K562 (cell line): ENCODE measurements around the gene SLC32A1. TPM values are rescaled to one million over a fixed set of nuclear protein-coding genes. Genes with fewer than 3 reads are reported as not detected.

ENCODE experiments used
- ATAC-seq: fragments of 200-7000 bp; cut with Tn5 transposase; 3 replicates; pipeline ENCODE4 v1.9.1; 2020; ENCODE audit warnings: moderate library complexity
- BruUV-seq: library from RNA; stranded (reverse); fragments of 400-500 nt; replicated peaks from 2 replicates; lab custom pipeline; 2021; lab: Mats Ljungman, UMichigan
- CTCF ChIA-PET: fragments of 300-600 bp; formaldehyde crosslinking; extraction: SDS; loops from one replicate; lab custom pipeline; 2021; ENCODE audit warnings: low intra/inter-chr PET ratio; lab: Yijun Ruan, JAX
- POLR2A ChIA-PET: fragments of 300-600, 350-650 bp; sonication (Branson Sonifier 250); formaldehyde crosslinking; extraction: SDS; loops from one replicate; lab custom pipeline; 2021; ENCODE audit warnings: antibody characterized with exemption, inconsistent platforms; lab: Yijun Ruan, JAX
- DNase-seq, 4 experiments: peaks; one replicate each; pipeline versions ENCODE4 v3.0.0 to v3.0.0-alpha.2; 2011 to 2018; ENCODE audit warnings: low spot score in 3 of 4, mixed read lengths in 3 of 4; ENCODE audit errors: extremely low read depth in 1 of 4
- FAIRE-seq: peaks from 2 replicates; lab custom pipeline; 2011; peaks lifted over from hg19 to GRCh38; lab: Jason Lieb, UNC
- H2AFZ ChIP-seq: 2 replicates; pipeline ENCODE4 v1.6.0; 2011; ENCODE audit warnings: low read depth, low read length, control low read depth, inconsistent platforms
- H3K27ac ChIP-seq: fragments of 200-600 bp; 3 replicates; pipeline ENCODE4 v1.8.0; 2011; ENCODE audit warnings: low read depth, mild to moderate bottlenecking, control low read depth, inconsistent platforms, low read length, moderate library complexity, mixed read lengths; ENCODE audit errors: extremely low read depth
- H3K27me3 ChIP-seq, 2 experiments: fragments of 300-600 bp in 1 of 2; 2 replicates in 1 of 2; 3 replicates in 1 of 2; pipeline versions ENCODE4 v1.6.0 to v1.8.0; 2011; ENCODE audit warnings: inconsistent platforms in 2 of 2, low read length in 2 of 2, mild to moderate bottlenecking in 1 of 2, mixed read lengths in 1 of 2, moderate library complexity in 1 of 2; ENCODE audit not compliant: control insufficient read depth in 2 of 2, insufficient read depth in 2 of 2
- H3K36me3 ChIP-seq: fragments of 300-600 bp; 3 replicates; pipeline ENCODE4 v1.8.0; 2011; ENCODE audit warnings: mild to moderate bottlenecking, low read length, inconsistent platforms; ENCODE audit not compliant: control insufficient read depth, insufficient read depth
- H3K4me1 ChIP-seq, 2 experiments: fragments of 200-600 bp in 1 of 2; replicated peaks in 1 of 2; 2 replicates in 1 of 2; 3 replicates in 1 of 2; pipeline versions ENCODE4 v1.5.1 to v1.8.0; 2011; ENCODE audit warnings: inconsistent platforms in 2 of 2, low read length in 2 of 2, mild to moderate bottlenecking in 1 of 2, mixed read lengths in 1 of 2, moderate library complexity in 1 of 2; ENCODE audit not compliant: control insufficient read depth in 2 of 2, insufficient read depth in 2 of 2
- H3K4me2 ChIP-seq: 2 replicates; pipeline ENCODE4 v1.6.1; 2011; ENCODE audit warnings: low read length, control low read depth, inconsistent platforms, mixed read lengths; ENCODE audit not compliant: insufficient read depth
- H3K4me3 ChIP-seq: fragments of 200-600 bp; sonication (generic), shearing (Covaris generic); 2 replicates; pipeline ENCODE4 v1.5.1; 2016; ENCODE audit warnings: control low read depth, inconsistent platforms
- H3K79me2 ChIP-seq: fragments of 200-600 bp; 3 replicates; pipeline ENCODE4 v1.8.0; 2011; ENCODE audit warnings: low read length, inconsistent platforms; ENCODE audit not compliant: control insufficient read depth, insufficient read depth
- H3K9ac ChIP-seq, 2 experiments: 2 replicates each; pipeline versions ENCODE4 v1.6.0 to v1.6.1; 2011; ENCODE audit warnings: low read depth in 2 of 2, low read length in 2 of 2, control low read depth in 1 of 2, inconsistent platforms in 1 of 2, mild to moderate bottlenecking in 1 of 2, mixed read lengths in 1 of 2; ENCODE audit not compliant: insufficient read depth in 1 of 2
- H3K9me1 ChIP-seq: one replicate; pipeline ENCODE4 v1.6.0; 2011; ENCODE audit warnings: inconsistent platforms, mild to moderate bottlenecking, low read length, moderate library complexity; ENCODE audit not compliant: control insufficient read depth, insufficient read depth
- H3K9me3 ChIP-seq: replicated peaks from 2 replicates; pipeline ENCODE4 v1.5.1; 2011; ENCODE audit warnings: low read depth, low read length, inconsistent platforms; ENCODE audit not compliant: control insufficient read depth, insufficient read depth
- H4K20me1 ChIP-seq: replicated peaks from 2 replicates; pipeline ENCODE4 v1.6.1; 2011; ENCODE audit warnings: low read length, inconsistent platforms, mixed read lengths; ENCODE audit not compliant: control insufficient read depth, insufficient read depth
- FOXJ2 ChIP-seq: fragments of 200-800 bp; sonication (Bioruptor generic); IDR thresholded peaks from 2 replicates; pipeline ENCODE4 v1.6.1; 2016; ENCODE audit warnings: missing genetic modification characterization, missing compliant biosample characterization
- GTF2E2 ChIP-seq: fragments of 200-800 bp; sonication (Bioruptor generic); IDR thresholded peaks from 2 replicates; pipeline ENCODE4 v1.6.1; 2016; ENCODE audit warnings: missing genetic modification characterization, missing compliant biosample characterization
- JUND ChIP-seq, 2 experiments: IDR thresholded peaks; 2 replicates in 1 of 2; 3 replicates in 1 of 2; pipeline ENCODE4 v1.6.1; 2011; ENCODE audit warnings: borderline replicate concordance in 2 of 2, low read depth in 2 of 2, low read length in 2 of 2, improper control_type of control experiment in 1 of 2, missing biosample characterization in 1 of 2, missing genetic modification characterization in 1 of 2, missing genetic modification reagents in 1 of 2
- NEUROD1 ChIP-seq: fragments of 150-350 bp; IDR thresholded peaks from 2 replicates; pipeline ENCODE4 v1.6.1; 2014; ENCODE audit warnings: borderline replicate concordance, low read length, low read depth; ENCODE audit not compliant: partially characterized antibody
- PATZ1 ChIP-seq: fragments of 250-450 bp; sonication (Bioruptor Pico); IDR thresholded peaks from 2 replicates; pipeline ENCODE4 v1.5.0; 2020; ENCODE audit warnings: mild to moderate bottlenecking, borderline replicate concordance
- SMARCA4 ChIP-seq: fragments of 450-650 bp; IDR thresholded peaks from 2 replicates; pipeline ENCODE4 v1.6.1; 2016
- SPI1 ChIP-seq: IDR thresholded peaks from 2 replicates; pipeline ENCODE4 v1.6.1; 2011; ENCODE audit warnings: low read depth, low read length, control low read depth, borderline replicate concordance
- ZBTB33 ChIP-seq: sonication (generic); formaldehyde crosslinking; IDR thresholded peaks from 2 replicates; pipeline ENCODE4 v1.8.1; 2023; ENCODE audit warnings: mild to moderate bottlenecking, missing genetic modification reagents
- ZNF408 ChIP-seq: fragments of 250-450 bp; sonication (Bioruptor Pico); IDR thresholded peaks from 2 replicates; pipeline ENCODE4 v1.4.0; 2020; ENCODE audit warnings: low read depth, mild to moderate bottlenecking, moderate library complexity
- WGBS: fragments of 100-300 bp; shearing (Covaris generic); methylation state at CpG from one replicate; pipeline ENCODE4 v1.1.6; 2016; ENCODE audit warnings: low coverage, mixed read lengths; ENCODE audit not compliant: insufficient coverage; ENCODE audit errors: missing lambda C conversion rate; 5-methylcytosine and 5-hydroxymethylcytosine counted together
- in situ Hi-C: fragments of 300-500 bp; cut with MboI; formaldehyde crosslinking; loops from 4 replicates; pipeline ENCODE4 v1.15.0; 2018; ENCODE audit warnings: inconsistent platforms, mixed read lengths
- intact Hi-C: fragments of 100-400 bp; cut with micrococcal nuclease; formaldehyde crosslinking; loops from 2 replicates; pipeline ENCODE4 v1.14.2; 2022
- polyA plus RNA-seq, 8 experiments: library from polyadenylated mRNA; depleted of rRNA in 4 of 8; stranded (reverse) in 5 of 8; unstranded in 3 of 8; fragments of >200 nt; fragmentation: Nextera tagmentation in 2 of 8; fragmentation: Illumina TruSeq in 1 of 8; extraction: Ambion mirVana in 2 of 8; extraction: Trizol in 1 of 8; gene quantifications; 2 replicates each; pipeline versions ENCODE4 v1.2.1 to v1.2.3, GENCODE V29; 2011 to 2014; ENCODE audit warnings: inconsistent platforms in 1 of 8, missing spikeins in 1 of 8
- total RNA-seq, 7 experiments: library from RNA; depleted of rRNA in 6 of 7; stranded (reverse); fragments of >200 nt in 6 of 7; fragmentation: Illumina TruSeq in 2 of 7; extraction: Trizol in 2 of 7; gene quantifications; 2 replicates each; pipeline versions ENCODE4 v1.2.1 to v1.2.3, GENCODE V29; 2011 to 2021; ENCODE audit warnings: low replicate concordance in 1 of 7
- TF ChIP-seq, protein P1 (sequence below): fragments of 450-650 bp; IDR thresholded peaks from 2 replicates; pipeline ENCODE4 v1.6.1; 2016; ENCODE audit warnings: missing biosample characterization, missing genetic modification characterization
- TF ChIP-seq, protein P2 (sequence below): fragments of 450-650 bp; formaldehyde crosslinking; IDR thresholded peaks from 2 replicates; pipeline ENCODE4 v1.4.0; 2020; ENCODE audit warnings: mild to moderate bottlenecking, moderate library complexity

The SLC32A1 gene
- total and polyA plus RNA-seq, 9 of the 15 experiments (the other 6 are each of a cell fraction or from before 2014, with no cell fraction given): not detected

GRCh38 chr20:38723017-38723847 is 1.1 kb upstream of the SLC32A1 start:
- peaks cover 0 to 39% of the 10 kb centered on the region in 2 experiments; a peak in 3 of 5 replicates for H3K4me1 ChIP-seq
- H3K79me2 ChIP-seq: no peaks in the 10 kb centered on the region
- DNase-seq: no peak
- peaks cover 34 to 95% of the 10 kb centered on the region in 2 experiments for H3K27me3 ChIP-seq
- no peak overlapping the region for H3K4me2 ChIP-seq
- H3K9me1 ChIP-seq: no peaks in the 10 kb centered on the region
- ATAC-seq: no peak
- POLR2A ChIA-PET: interaction anchor here (0.7 to 1.8 kb wide), 3 partner anchors 10 to 404 kb away, joined by 3 to 7 read pairs (median 3); partner anchors contain the start of gene ACTR5
- no TSS peak for BruUV-seq
- H4K20me1 ChIP-seq: peaks cover 15% of the 10 kb centered on the region
- WGBS: 19% methylated on average over 44 of the region's 56 CpGs
- FAIRE-seq: no peak
- in situ Hi-C loops: no loop called here
- no peaks in the 10 kb centered on the region for H3K9me3 ChIP-seq
- no peak overlapping the region for H2AFZ ChIP-seq
- intact Hi-C loops: loop anchor here (10.0 kb wide), 1 partner anchor 322 kb away; no protein-coding TSS in a partner anchor
- CTCF ChIA-PET: no interaction called here
- no peak overlapping the region for H3K9ac ChIP-seq
- no peak overlapping the region for H3K27ac ChIP-seq
- no peaks in the 10 kb centered on the region for H3K36me3 ChIP-seq
- H3K4me3 ChIP-seq: no peak overlapping the region
- TF ChIP-seq SPI1 (no peak), NEUROD1 (no peak), PATZ1 (CRISPR knock-in tag) (no peak), SMARCA4 (no peak), ZBTB33 (CRISPR knock-in tag) (0 out of 2 replicates have a peak, but pooled peaks have one; percentile 17), FOXJ2 (no peak), ZNF408 (CRISPR knock-in tag) (no peak), GTF2E2 (tag) (no peak), JUND (IDR thresholded peaks at IDR 0.05; ENCODE audit: borderline replicate concordance, low read depth, low read length) (no peak), JUND (tag; IDR thresholded peaks at IDR 0.05; ENCODE audit: borderline replicate concordance, low read depth, low read length) (no peak)
- TF ChIP-seq, protein P1, sequence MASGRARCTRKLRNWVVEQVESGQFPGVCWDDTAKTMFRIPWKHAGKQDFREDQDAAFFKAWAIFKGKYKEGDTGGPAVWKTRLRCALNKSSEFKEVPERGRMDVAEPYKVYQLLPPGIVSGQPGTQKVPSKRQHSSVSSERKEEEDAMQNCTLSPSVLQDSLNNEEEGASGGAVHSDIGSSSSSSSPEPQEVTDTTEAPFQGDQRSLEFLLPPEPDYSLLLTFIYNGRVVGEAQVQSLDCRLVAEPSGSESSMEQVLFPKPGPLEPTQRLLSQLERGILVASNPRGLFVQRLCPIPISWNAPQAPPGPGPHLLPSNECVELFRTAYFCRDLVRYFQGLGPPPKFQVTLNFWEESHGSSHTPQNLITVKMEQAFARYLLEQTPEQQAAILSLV (tag): no peak
- TF ChIP-seq, protein P2, sequence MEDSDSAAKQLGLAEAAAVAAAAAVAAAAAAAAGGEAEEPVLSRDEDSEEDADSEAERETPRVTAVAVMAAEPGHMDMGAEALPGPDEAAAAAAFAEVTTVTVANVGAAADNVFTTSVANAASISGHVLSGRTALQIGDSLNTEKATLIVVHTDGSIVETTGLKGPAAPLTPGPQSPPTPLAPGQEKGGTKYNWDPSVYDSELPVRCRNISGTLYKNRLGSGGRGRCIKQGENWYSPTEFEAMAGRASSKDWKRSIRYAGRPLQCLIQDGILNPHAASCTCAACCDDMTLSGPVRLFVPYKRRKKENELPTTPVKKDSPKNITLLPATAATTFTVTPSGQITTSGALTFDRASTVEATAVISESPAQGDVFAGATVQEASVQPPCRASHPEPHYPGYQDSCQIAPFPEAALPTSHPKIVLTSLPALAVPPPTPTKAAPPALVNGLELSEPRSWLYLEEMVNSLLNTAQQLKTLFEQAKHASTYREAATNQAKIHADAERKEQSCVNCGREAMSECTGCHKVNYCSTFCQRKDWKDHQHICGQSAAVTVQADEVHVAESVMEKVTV (CRISPR knock-in tag): no peak
